Measurements from ENCODE around the gene GNB5.
"Not testable (repeated sequence)": the region's sequence is repeated elsewhere in the genome, so short reads cannot be mapped to it uniquely, and the experiment has no call there.

Gene GNB5

DNA sequence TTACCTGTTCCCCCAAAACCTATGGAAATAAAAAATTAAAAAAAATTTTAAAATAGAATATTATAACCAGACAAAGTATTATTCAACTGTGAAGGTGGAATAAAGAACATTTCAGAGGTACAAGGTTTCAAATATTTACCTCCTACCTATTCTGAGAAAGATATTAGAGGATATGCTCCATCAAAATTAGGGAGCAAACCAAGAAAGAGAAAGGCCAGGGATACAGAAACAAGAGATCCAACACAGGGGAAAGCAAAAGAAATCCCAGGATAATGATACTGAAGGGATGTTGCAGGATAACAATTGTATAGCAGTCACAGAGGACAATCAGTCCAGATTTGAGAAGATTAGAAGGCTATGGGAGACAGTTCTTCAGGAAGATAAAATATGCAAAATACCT, 101.0 kb downstream of the GNB5 start:
- no peak for DNase-seq

- DNase-seq: no peak
Measured at GRCh38 chr15:52086011-52086786, 105.0 kb downstream of the GNB5 start.

DNA sequence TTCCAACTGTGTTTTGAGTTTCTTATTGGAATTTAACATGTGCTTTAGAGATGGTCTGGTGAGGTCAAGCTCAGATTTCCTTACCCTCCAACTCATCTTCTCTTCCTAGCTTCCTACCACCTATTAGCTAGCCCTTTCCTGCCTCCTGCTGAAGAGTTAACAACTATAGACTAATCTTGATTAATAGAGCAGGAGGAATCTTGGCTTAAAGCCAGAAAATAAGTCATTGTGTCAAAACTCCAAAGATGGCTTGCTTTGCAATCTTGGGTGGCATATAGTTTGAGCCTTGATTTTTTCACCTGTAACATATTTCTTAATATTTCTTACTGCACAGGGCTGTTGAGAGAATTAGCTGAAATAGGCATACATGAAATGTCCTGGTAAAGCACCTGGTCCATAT, 105.9 kb downstream of the GNB5 start:
- no peak for DNase-seq

DNA sequence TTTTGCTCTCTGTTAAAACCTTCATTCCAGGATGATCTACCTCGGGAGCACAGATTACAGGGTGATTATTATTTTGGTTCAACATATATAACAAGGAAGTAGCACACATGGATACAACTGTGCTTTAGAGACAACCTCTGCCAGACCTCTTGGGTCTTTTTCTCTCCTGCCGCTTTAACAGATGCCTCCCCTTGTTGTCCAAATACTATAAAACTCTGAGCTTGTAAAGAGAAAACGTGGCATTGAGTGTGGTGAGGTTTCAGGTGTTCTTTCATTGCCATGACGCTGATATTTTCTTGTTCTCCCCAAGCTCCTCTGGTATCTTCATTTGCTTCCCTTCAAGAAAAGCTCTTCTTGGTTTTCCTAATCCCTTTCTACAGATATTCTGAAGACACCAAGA, 107.6 kb downstream of the GNB5 start:
- DNase-seq: no peak

DNA sequence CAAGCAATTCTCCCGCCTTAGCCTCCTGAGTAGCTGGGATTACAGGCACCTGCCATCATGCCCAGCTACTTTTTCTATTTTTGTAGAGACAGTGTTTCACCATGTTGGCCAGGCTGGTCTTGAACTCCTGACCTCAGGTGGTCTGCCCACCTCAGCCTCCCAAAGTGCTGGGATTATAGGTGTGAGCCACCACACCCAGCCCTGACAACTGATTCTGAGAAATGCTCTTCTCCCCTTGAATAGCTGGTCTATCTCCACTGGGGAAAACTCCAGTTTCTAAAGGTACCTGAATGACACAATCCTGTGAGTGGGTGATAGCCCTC, 108.2 kb downstream of the GNB5 start:
- not testable (repeated sequence) for DNase-seq

- DNase-seq: peak; percentile 19
Measured at GRCh38 chr15:52082197-52083036, 108.8 kb downstream of the GNB5 start.

DNA sequence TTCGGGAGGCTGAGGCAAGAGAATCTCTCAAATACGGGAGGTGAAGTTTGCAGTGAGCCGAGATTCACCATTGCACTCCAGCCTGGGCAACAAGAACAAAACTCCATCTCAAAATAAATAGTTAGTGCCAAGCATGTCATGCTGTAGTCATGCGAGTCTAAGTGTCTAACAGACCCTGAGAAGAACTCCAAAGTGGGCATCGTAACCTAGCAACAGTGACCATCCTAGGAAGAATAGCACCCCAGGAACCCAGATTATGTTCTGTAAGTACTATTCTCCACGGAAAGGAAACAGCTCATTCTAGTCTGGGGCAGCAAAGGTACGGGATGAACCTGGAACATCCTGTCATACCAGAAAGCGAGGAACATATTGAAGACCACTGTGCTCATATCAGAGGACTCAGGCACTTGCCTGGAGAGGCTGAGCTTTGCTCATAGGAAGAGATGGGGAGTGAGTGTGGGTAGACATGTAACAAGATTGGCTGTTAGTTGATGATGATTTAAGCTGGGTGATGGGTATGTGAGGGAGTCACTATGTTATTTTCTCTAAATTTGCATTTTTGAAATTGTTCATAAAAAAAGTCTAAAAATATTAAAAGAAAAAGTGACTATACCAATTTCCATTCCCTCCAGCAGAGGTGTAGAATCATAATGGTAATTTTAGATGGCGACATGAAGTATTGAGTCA, 110.3 kb downstream of the GNB5 start:
- DNase-seq: no peak

- DNase-seq: no peak
Measured at GRCh38 chr15:52080031-52080430, 111.2 kb downstream of the GNB5 start.

GRCh38 chr15:52078876-52079700, 112.1 kb downstream of the GNB5 start:
- peak; percentile 82 for DNase-seq

- no peak for DNase-seq
Measured at GRCh38 chr15:52078197-52078875, 112.9 kb downstream of the GNB5 start.

DNA sequence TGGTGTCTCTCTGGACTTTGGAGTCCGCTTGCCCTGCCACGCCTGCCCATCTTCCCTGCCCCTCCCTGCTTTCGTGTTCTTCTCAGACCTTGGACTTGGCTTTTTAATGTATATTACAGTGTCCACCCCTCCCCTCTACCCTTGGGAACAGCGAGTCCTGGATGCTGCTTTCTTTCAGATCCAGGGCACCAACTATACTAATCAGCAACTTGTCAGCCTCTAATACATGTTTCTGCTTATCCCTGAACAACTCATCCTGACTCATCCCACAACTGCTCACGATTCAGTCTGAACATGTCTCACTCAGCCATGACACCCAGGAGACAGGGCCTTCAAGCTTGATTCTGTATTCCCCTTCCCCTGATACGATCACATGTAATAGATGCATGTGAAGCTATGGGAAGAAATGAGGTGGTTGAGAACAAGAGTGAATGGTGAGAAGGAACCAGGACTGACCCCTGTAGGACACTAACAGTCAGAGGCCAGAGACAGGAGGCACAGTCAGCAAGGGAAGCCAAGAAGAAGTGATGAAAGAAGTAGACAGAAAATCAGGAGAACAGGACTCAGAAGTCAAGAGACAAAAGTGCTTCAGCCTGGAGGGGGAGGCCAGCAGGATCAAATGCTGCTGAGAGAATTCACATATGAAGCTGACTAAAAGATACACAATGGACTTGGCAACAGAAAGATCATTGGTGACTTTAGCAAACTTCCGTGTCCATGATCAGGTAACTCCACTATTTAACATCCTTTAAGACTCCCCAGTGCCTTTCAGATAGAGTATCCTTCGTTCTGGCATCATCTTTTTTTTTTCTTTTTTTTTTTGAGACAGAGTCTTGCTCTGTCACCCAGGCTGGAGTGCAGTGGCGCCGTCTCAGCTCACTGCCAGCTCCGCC, 114.1 kb downstream of the GNB5 start:
- DNase-seq: no peak

DNA sequence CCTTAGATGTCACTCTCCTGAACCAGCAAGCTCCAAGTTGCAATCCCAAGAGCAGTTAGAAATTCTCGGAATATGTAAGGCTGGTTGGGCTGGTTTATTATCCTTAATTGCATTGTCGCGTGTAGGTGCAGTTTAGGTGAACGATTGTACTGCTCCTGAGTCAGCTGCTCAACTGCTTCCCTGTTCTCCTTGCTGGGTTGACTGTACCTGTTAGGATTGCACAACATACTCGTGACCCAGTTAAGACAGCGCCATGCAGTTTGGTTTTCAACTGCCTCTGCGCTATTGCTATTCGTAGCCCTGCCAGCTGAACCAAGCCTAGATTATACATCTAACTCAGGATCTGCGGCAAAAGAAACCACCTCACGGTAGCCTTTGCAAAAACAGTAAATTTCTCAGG, 119.6 kb downstream of the GNB5 start:
- DNase-seq: no peak

- no peak for DNase-seq
Measured at GRCh38 chr15:52069559-52069958, 121.6 kb downstream of the GNB5 start.

GRCh38 chr15:52068004-52068615, 123.1 kb downstream of the GNB5 start:
- DNase-seq: no peak

GRCh38 chr15:52067545-52067926, 123.7 kb downstream of the GNB5 start:
- no peak for DNase-seq

DNA sequence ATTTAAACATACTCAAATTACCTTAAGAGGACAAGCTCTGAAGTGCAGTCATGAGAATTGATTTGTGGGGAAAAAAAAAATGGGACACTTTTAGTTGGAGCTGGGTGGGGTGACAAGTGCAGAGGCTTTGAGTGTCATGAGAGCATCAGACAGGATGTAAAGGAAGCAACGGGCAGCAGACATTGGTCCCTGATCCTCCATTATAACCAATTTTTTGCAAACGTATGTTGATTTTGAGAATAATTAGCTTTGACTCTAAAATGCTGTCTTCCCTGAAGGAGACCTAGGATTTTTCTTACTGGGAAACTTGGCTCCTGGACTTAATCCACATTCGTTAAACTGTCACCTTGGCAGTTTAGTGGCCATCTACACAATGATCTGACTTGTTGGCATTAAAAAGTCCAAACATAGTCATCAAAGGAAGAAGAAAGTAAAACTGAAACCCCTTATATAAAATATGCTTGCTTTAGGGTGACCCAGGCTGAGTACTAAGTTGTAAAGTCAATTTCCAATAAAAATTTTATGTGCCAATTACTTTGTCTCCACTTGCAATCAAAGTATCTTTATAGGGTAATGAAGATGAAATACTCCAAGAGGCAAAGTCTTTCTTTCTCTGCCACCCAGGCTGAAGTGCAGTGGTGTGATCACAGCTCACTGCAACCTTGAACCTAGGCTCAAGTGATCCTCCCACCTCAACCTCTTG, 124.2 kb downstream of the GNB5 start:
- DNase-seq: no peak
